C4-2B (cell line): ENCODE results near the gene MKKS.

ENCODE experiments used
- H3K27ac ChIP-seq: fragments of 450-650 bp; 2 replicates; pipeline ENCODE4 v1.5.1; 2017
- ZFX ChIP-seq: fragments of 450-650 bp; IDR thresholded peaks from 2 replicates; pipeline ENCODE4 v1.6.1; 2017
- TF ChIP-seq, protein P1 (sequence below): fragments of 450-650 bp; conservative IDR thresholded peaks from 2 replicates; pipeline ENCODE4 v1.5.1; 2017; ENCODE audit warnings: mild to moderate bottlenecking

MKKS gene

DNA sequence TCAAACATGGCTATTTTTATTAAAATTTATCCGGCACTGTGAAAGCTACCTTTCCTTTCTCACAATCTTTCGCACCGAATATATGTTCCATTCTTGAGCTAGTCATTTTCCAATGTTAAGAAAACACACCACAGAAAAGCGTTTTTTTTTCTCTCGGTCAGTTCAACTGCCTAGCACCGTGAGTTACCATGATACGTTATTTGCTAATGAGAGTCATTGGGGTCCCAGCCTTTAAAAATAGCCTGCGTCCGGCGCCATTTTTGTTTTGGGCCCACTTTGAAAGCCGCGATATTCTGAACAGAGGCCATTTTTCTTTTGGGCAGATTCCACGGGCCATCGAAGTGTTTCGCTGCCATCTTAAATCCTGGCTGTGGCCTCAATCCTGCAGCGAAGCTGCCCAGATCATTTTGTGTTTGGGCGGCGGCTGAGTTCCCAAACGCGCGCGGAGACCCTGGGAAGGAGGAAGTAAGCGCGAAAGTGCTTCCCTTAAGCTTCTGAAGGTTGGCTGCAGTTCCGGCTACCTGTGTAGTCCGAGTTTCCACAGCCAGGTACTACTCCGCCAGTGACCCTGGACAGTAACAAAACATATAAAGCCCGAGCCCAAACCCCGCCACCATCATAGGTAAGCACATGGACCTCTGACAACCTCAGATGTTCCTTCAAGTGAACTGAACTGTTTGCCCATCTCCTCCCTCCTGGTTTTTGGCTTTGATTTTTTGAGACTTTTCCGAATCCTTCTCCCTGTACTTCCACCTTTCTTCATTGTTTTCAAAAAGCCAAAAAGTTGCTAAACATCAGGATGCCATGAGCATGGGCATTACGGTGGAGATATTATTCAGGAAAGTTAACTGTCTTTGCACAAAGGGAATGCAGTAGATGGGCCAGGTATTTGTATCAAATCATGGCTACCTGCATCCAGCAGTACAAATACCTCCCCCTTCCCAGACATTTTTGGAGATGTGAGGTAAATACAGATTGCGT is 1.1 kb upstream of the MKKS start, which contains the start of gene SLX4IP:
SLX4IP (plus strand) TSS at position 474 of the 981 bp plus-strand sequence. CDS start 22,900 bp downstream, outside the sequence.
- peak within 1 kb of the TSS; percentile 97 for H3K27ac ChIP-seq
- TF ChIP-seq, protein P1, sequence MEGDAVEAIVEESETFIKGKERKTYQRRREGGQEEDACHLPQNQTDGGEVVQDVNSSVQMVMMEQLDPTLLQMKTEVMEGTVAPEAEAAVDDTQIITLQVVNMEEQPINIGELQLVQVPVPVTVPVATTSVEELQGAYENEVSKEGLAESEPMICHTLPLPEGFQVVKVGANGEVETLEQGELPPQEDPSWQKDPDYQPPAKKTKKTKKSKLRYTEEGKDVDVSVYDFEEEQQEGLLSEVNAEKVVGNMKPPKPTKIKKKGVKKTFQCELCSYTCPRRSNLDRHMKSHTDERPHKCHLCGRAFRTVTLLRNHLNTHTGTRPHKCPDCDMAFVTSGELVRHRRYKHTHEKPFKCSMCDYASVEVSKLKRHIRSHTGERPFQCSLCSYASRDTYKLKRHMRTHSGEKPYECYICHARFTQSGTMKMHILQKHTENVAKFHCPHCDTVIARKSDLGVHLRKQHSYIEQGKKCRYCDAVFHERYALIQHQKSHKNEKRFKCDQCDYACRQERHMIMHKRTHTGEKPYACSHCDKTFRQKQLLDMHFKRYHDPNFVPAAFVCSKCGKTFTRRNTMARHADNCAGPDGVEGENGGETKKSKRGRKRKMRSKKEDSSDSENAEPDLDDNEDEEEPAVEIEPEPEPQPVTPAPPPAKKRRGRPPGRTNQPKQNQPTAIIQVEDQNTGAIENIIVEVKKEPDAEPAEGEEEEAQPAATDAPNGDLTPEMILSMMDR, result no peak
- TF ChIP-seq ZFX, result no peak

DNA sequence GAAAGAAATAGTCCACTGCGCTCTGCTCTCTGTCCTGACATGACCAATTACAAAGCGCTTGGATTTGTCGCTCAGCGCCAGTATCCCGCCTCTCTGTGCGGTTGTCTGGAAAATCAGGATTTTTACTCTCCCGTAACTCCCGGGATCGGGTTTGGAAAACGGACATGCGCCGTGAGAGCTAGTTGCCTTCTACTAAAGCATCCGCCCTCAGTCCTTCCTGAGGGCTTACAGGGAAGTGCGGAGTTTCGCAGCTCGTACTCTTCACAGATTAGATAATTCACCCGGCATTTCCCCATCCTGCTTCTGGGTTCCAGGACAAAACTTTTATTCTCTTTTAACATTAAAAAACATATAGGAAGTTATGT is 427 bp upstream of the MKKS start:
- H3K27ac ChIP-seq, result peak overlapping the region; percentile 97
- TF ChIP-seq, protein P1, result no peak
- TF ChIP-seq ZFX, result no peak

DNA sequence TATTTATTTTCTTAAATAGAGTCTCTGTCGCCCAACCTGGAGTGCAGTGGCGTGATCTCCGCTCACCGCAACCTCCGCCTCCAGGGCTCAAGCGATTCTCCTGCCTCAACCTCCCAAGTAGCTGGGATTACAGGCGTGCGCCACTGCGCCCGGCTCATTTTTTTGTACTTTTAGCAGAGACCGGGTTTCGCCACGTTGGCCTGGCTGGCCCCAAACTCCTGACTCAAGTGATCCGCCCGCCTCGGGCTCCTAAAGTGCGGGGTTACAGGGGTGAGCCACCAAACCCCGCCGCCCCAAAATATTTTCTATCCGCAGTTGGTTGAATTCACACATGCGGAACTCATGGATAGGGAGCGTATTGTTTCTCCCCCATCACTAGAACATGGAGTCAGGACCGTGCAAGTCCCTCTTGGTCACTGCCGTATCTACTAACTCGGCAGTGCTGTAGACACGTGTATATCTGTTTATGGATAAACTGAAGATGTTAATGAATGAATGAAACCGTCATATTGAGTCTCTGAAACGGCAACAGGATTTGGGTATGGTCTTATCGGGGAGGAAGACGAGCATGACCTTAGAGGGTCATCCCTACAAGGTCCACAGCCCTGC is 904 bp downstream of the MKKS start:
- H3K27ac ChIP-seq, result peak overlapping the region; percentile 97
- TF ChIP-seq ZFX, result no peak
- TF ChIP-seq, protein P1, result no peak

DNA sequence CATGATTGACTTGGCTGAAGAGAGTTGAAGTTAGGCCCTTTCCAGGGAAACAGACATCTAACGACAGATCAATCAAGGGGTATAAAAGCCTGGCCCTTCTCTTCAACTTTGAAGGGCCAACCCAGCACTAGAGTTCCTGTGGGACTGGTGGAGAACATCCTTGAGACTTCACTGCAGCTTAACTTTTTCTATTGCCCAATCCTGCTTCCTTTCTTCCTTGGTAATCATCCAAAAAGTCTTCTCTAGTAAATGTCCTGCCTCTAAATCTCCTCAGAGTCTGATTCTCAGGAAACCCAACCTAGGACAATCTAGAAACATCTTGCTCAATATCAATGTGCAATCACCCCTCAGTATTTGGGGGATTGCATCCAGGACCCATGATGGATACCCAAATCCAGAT is 1.9 kb downstream of the MKKS start:
- TF ChIP-seq, protein P1, result no peak
- no peak for TF ChIP-seq ZFX
- no peak overlapping the region for H3K27ac ChIP-seq

DNA sequence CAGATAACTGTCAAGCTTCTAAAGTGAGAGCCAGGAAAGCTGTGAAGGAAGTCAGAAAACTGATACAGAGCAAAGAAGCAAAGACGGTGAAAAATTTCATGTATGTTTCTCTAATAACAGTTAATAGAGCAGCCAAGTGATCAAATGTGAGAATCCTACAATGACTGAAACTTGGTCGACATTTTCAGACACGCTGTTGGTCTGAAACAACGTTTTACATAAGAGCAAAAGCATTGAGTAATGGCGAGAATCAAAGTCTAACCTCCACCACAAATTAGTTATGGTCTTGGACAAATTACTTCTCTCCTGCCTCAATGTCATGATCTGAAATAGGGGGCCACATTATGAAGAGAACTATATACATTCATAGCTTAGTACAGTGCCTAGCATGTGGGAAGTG is 3.3 kb downstream of the MKKS start:
- no peak overlapping the region for H3K27ac ChIP-seq
- TF ChIP-seq, protein P1, result no peak
- TF ChIP-seq ZFX, result no peak

DNA sequence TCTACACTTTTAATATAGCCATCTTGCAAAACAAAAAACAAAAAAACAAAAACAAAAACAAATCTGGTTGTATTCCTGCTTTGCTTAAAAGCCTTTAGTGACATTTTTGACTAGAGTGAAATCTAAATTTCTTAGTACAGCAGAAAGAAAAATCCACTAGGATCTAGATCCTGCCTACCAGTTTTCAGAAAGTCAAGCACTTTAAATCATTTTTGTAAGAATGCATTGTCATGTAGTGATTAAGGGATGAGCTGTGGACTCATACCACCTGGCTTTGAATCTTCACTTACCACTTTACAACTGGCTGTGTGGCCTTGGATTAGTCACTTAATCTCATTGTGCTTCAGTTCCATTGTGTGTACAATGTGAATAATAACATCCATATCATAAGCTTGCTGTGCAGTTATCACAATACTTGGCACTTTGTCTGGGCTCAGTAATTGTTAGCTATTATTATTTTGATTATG is 4.0 kb downstream of the MKKS start:
- TF ChIP-seq, protein P1, result no peak
- no peak for TF ChIP-seq ZFX
- H3K27ac ChIP-seq, result no peak overlapping the region

DNA sequence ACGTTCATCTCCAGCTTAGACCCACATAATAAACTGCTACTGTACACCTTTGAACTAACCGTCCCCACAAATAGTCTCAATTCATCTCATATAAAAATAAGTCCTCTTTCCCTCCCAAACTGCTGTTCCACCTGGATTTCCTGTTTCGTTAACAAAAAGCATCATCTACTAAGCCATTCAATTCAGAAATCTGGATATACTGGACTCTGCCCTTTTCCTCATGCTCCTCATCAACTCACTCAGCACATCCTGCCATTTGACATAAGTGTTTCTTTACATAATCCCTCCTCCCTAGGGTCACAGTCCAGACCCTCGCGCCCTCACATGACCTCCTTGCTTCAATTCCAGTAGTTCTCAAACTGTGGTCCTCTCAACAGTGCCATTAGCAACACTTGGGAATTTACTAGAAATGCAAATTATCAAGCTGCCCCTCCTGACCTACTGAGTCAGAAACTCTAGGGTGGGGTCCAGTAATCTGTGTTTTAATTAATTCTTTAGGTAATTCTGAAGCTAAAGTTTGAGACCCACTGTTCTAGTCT is 4.5 kb downstream of the MKKS start:
- no peak overlapping the region for H3K27ac ChIP-seq
- TF ChIP-seq, protein P1, result no peak
- no peak for TF ChIP-seq ZFX
